K562 (cell line): ENCODE results near the gene PCCA.

Experiments
- NFE2 ChIP-seq: IDR thresholded peaks from 2 replicates; pipeline ENCODE4 v1.6.1; 2014; ENCODE audit warnings: antibody characterized with exemption, low read depth
- ZNF12 ChIP-seq: sonication (generic); formaldehyde crosslinking; IDR thresholded peaks from 2 replicates; pipeline ENCODE4 v1.4.0; 2020; ENCODE audit warnings: mild to moderate bottlenecking, missing genetic modification reagents
- ZNF384 ChIP-seq: IDR thresholded peaks from 2 replicates; pipeline ENCODE4 v1.6.1; 2012; ENCODE audit warnings: low read depth, low read length, improper control_type of control experiment

DNA sequence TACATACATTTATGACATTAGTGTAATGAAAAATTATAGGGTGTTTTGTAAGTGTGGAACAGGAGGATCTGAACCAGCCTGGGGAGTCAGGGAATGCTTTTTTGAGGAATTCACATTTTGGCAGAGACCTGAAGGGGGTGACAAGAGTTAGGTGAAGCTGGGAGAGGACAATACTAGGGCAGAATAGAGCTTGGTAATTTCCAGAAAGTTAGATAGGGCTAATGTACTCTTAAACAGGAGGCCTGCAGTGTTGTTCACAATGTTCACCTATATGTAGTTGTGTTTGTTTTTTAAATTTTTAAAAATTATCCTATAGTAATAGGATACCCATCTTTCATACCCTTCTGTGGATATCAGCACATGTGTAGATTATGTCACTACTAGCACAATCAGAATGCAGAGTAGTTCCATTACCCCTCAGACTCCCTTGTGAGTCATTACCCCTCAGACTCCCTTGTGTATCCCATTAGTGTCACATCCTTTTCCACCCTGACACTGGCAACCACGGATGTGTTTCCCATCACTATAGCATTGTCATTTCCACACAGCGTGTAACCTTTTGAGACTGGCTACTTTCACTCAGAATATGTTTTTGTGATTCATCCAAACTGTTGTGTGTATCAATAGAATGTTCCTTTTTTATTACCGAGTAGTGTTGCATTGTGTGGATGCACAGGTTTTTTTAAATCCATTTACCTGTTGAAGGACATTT is 43.1 kb downstream of the PCCA start:
- TF ChIP-seq ZNF384 (no peak), NFE2 (no peak), ZNF12 (CRISPR knock-in tag) (no peak)
